GM12872 (cell line): ENCODE measurements around the gene KISS1R.

ENCODE experiments used
- TF ChIP-seq, protein P1 (sequence below): IDR thresholded peaks from 3 replicates; pipeline ENCODE4 v1.5.1; 2011; ENCODE audit warnings: low read depth, mild to moderate bottlenecking, low read length, moderate library complexity; ENCODE audit not compliant: insufficient read depth

KISS1R gene

GRCh38 chr19:887072-887471 is 30.1 kb upstream of the KISS1R start:
- TF ChIP-seq, protein P1, sequence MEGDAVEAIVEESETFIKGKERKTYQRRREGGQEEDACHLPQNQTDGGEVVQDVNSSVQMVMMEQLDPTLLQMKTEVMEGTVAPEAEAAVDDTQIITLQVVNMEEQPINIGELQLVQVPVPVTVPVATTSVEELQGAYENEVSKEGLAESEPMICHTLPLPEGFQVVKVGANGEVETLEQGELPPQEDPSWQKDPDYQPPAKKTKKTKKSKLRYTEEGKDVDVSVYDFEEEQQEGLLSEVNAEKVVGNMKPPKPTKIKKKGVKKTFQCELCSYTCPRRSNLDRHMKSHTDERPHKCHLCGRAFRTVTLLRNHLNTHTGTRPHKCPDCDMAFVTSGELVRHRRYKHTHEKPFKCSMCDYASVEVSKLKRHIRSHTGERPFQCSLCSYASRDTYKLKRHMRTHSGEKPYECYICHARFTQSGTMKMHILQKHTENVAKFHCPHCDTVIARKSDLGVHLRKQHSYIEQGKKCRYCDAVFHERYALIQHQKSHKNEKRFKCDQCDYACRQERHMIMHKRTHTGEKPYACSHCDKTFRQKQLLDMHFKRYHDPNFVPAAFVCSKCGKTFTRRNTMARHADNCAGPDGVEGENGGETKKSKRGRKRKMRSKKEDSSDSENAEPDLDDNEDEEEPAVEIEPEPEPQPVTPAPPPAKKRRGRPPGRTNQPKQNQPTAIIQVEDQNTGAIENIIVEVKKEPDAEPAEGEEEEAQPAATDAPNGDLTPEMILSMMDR = no peak

DNA sequence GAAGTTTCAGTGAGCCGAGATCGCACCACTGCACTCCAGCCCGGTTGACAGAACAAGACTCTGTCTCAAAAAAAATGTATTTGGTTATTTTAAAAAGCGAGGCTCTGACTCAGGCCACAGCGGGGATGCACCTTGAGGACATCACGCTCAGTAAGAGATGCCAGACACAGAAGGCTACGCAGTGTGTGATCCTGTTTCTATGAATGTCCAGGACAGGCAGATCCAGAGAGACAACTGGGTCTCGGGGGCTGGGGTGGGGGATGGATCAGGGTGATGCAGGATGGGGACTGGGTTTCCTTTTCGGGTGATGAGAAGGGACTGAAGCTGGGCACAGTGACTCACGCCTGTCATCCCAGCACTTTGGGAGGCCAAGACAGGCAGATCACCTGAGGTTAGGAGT is 29.5 kb upstream of the KISS1R start:
- TF ChIP-seq, protein P1 = no peak

DNA sequence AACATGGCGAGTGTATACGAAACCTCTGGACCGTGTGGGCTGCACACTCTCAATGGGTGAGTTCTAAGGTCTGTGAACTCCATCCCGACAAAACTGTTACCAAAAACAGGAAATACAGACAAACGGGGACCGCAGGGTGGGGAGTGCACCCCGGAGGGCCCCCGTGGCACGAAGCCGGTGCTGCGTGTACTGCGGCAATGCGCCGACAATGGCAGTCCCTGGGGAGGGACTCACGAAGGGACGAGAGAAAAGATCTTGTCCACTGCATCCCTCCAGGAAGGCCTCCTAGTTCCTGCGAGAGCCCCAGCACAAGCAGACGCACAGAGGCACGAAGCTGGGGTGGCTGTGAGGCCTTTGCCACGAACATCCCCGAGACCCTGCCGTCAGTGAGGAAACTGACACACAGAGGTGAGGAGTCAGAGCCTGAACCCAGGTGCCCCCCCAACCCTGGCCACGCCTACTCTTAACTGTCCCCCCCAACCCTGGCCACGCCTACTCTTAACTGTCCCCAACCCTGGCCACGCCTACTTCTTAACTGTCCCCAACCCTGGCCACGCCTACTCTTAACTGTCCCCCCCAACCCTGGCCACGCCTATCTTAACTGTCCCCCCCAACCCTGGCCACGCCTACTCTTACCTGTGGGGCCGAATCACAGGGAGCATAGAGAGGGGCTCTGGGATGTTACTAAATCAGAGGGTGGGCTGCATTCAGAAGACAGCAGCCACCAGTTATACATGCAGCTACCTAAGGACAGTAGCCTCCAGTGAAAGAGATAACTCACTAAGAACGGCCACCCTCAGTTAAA is 28.4 kb upstream of the KISS1R start:
- TF ChIP-seq, protein P1 = no peak

DNA sequence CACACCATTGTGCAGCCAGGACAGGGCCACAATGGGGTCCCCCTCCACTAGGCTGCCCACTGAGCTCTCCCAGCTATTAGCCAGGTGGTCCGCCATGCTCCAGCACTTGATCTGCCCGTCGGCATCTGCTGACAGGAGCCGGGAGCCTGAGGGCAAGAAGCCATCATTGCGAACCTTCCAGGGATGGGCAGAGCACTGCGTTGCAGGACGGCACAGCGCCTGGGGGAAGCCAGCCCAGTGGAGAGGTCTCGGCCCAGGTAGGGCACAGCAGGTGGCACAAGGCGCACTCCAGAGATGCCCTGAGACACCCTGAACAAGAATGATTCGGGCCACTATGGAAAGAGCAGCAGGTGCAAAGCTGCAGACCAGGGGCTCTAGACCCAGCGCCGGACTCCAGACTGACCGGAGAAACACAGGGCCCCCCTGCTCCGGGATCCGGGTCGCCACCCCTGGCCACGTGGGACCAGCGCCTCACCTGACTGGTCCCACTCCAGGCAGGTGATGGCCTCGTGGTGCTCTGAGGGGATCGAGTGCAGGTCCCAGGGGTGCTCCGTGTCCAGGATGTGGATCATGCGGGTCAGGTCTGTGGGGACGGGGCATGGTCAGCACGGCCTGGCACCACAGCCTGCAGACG is 27.4 kb upstream of the KISS1R start:
- TF ChIP-seq, protein P1 = no peak

GRCh38 chr19:890831-891230 is 26.3 kb upstream of the KISS1R start:
- TF ChIP-seq, protein P1 = no peak

DNA sequence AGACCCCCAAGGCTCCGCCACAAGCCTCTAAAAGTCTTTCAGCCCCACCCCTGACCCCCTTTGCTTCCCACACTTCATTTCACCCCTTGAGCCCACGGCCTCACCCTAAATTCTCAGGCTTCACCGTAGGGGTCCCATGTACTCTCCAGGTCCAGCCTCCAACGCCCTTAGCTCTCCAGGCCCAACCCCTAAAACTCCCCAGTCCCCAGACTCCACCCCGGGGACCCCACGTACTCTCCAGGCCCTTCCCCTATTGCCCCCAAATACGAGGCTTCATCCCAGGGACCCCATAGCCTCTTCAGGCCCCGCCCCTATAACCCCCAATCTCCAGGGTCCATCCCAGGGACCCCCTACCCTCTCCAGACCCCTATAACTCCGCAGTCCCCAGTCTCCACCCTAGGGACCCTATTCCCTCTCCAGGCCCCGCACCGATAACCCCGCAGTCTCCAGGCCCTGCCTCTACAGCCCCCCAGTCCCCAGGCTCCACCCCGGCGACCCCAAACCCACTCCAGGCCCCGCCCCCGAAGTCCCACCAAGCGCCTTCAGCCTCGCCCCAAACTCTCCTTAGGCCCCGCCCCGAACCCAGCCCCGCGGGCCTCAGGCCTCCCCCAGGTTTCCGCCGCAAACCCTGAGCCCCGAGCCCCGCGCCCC is 24.8 kb upstream of the KISS1R start:
- TF ChIP-seq, protein P1 = no peak

GRCh38 chr19:892894-893689 is 24.0 kb upstream of the KISS1R start, which contains the start of the genes MED16 and RNU6-9:
MED16 (minus strand) TSS chr19:893187; CDS start chr19:891131, 2,056 bp downstream.
RNU6-9 (plus strand) TSS chr19:893484.
- TF ChIP-seq, protein P1 = no peak
